Breast epithelium (tissue), 4 donors: ENCODE measurements around the gene THSD4. TPM values are rescaled to one million over a fixed set of nuclear protein-coding genes. Genes with fewer than 3 reads are reported as not detected.

Experiments
- DNase-seq, 2 donors: peaks; one replicate each; pipeline ENCODE4 v3.0.0-alpha.2; 2019; ENCODE audit warnings: low spot score in 2 of 2
- H3K27ac ChIP-seq, 2 donors: fragments of 200-600 bp; sonication (generic) in 1 of 2; one replicate each; pipeline ENCODE4 v1.5.1; 2016 to 2019; ENCODE audit warnings: mild to moderate bottlenecking in 1 of 2
- H3K27me3 ChIP-seq, 2 donors: fragments of 200-600 bp; sonication (generic) in 1 of 2; one replicate each; pipeline versions ENCODE4 v1.5.1 to v1.6.0; 2017 to 2019; ENCODE audit warnings: control low read depth in 1 of 2, mild to moderate bottlenecking in 1 of 2
- H3K36me3 ChIP-seq: fragments of 200-600 bp; one replicate; pipeline ENCODE4 v1.5.1; 2019
- H3K4me1 ChIP-seq, 2 donors: fragments of 200-600 bp; sonication (generic); one replicate each; pipeline ENCODE4 v1.5.1; 2016 to 2019; ENCODE audit warnings: control low read depth in 1 of 2
- H3K4me3 ChIP-seq, 3 donors: fragments of 200-600 bp; sonication (generic); 1 replicate in 2 of 3; 2 replicates in 1 of 3; pipeline ENCODE4 v1.5.1; 2016 to 2019; ENCODE audit warnings: mild to moderate bottlenecking in 3 of 3, moderate library complexity in 2 of 3
- H3K9me3 ChIP-seq, 2 donors: fragments of 200-600 bp; sonication (generic) in 1 of 2; one replicate each; pipeline ENCODE4 v1.5.1; 2016 to 2019; ENCODE audit warnings: control low read depth in 1 of 2
- POLR2A ChIP-seq: fragments of 450-650 bp; IDR thresholded peaks from one replicate; pipeline ENCODE4 v1.6.1; 2016; ENCODE audit warnings: antibody characterized with exemption, mild to moderate bottlenecking, moderate library complexity
- POLR2AphosphoS5 ChIP-seq, 3 donors: sonication (generic); formaldehyde crosslinking; IDR thresholded peaks; one replicate each; pipeline ENCODE4 v1.6.1; 2017; ENCODE audit warnings: antibody characterized with exemption in 3 of 3
- intact Hi-C: fragments of 100-400 bp; cut with DNase I; formaldehyde crosslinking; loops from one replicate; pipeline ENCODE4 v1.15.1; 2023; ENCODE audit warnings: low total_unique reads
- total RNA-seq, 3 donors: library from RNA; depleted of rRNA; stranded (reverse); fragments of >200 nt; gene quantifications; one replicate each; pipeline ENCODE4 v1.1.0, GENCODE V29; 2016
- TF ChIP-seq, protein P1 (sequence below), 3 donors: fragments of 450-650 bp; IDR thresholded peaks; one replicate each; pipeline ENCODE4 v1.5.1; 2016 to 2017; ENCODE audit warnings: antibody characterized with exemption in 3 of 3, mild to moderate bottlenecking in 3 of 3, moderate library complexity in 3 of 3

THSD4 gene
- total RNA-seq, 3 donors from 2014 or later, result 0.64 to 58.7 (median 41.3) TPM

DNA sequence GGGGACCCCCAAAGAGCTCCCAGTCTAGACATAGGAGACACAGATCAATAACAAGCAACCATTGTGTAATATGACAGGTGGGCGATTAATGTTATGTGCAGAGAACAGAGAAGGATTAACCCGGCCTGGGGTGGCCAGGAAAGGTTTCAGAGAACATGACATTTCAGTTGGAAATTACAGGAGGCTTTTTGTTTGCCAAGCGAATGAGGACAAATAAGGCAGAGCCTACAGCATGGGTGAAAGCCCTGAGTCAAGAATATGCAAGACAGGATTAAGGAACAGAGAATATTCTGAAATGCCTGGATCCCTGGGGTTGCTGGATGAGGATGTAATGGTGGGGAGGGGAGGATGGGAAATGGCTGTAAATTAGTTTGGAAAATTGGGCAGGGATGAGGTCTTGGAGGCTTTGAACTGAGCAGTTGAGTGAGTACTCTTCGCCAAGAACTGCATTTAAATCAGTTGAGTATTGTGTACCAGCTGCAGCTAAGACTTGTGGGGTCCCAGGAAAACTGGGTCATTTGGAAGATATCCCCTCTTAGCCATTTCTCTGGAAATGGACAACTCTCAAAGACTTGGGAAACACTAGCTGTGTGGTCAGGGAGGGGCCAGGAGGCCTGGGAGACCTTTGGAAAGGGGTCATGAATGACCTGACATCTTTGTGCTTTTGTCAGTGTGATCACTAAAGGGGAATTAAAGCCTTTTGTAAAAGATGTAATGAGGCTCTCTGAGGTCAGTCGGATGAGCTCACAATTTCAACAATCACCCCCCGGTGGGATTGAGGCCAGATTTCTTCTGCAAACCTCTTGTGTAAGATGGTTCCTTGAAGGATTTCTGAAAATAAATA lies 496.5 kb downstream of the THSD4 start:
- no peaks in the 10 kb centered on the region for H3K36me3 ChIP-seq
- H3K27ac ChIP-seq, result peak overlapping the region; percentile 33 to 58
- H3K4me1 ChIP-seq, result peaks cover 5 to 6% of the 10 kb centered on the region in 2 donors
- TF ChIP-seq, protein P1, sequence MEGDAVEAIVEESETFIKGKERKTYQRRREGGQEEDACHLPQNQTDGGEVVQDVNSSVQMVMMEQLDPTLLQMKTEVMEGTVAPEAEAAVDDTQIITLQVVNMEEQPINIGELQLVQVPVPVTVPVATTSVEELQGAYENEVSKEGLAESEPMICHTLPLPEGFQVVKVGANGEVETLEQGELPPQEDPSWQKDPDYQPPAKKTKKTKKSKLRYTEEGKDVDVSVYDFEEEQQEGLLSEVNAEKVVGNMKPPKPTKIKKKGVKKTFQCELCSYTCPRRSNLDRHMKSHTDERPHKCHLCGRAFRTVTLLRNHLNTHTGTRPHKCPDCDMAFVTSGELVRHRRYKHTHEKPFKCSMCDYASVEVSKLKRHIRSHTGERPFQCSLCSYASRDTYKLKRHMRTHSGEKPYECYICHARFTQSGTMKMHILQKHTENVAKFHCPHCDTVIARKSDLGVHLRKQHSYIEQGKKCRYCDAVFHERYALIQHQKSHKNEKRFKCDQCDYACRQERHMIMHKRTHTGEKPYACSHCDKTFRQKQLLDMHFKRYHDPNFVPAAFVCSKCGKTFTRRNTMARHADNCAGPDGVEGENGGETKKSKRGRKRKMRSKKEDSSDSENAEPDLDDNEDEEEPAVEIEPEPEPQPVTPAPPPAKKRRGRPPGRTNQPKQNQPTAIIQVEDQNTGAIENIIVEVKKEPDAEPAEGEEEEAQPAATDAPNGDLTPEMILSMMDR (IDR thresholded peaks at IDR 0.05), result no peak
- TF ChIP-seq POLR2AphosphoS5 (IDR thresholded peaks at IDR 0.05) (peak in 1 of 3 donors; percentile 38), POLR2A (no peak)
- no peak for DNase-seq
- no peaks in the 10 kb centered on the region for H3K27me3 ChIP-seq
- H3K4me3 ChIP-seq, result no peak overlapping the region
- intact Hi-C loops, result no loop called here
- H3K9me3 ChIP-seq, result no peaks in the 10 kb centered on the region

DNA sequence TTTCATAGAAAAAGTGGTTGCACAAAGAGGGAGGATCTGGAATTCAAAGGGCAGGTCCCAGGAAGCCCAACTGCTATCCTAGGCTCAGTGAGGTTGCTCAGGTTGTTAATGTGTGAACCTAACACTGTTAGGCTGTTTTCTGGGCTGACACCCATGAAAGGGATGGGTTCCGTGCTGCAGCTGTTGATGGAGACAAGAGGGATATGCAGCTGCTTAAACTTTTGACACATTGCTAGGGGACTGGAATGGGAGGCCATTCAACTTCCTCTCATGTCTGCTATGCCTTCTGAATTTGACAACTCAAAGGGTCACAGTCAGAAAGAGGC lies 497.1 kb downstream of the THSD4 start:
- H3K36me3 ChIP-seq, result no peaks in the 10 kb centered on the region
- H3K4me1 ChIP-seq, result peaks cover 5 to 6% of the 10 kb centered on the region in 2 donors
- H3K27me3 ChIP-seq, result no peaks in the 10 kb centered on the region
- DNase-seq, result no peak
- H3K9me3 ChIP-seq, result no peaks in the 10 kb centered on the region
- intact Hi-C loops, result no loop called here
- H3K27ac ChIP-seq, result peak overlapping the region in 1 of 2 donors; percentile 23
- H3K4me3 ChIP-seq, result no peak overlapping the region
- TF ChIP-seq POLR2AphosphoS5 (IDR thresholded peaks at IDR 0.05) (peak in 1 of 3 donors; percentile 4), POLR2A (no peak)

DNA sequence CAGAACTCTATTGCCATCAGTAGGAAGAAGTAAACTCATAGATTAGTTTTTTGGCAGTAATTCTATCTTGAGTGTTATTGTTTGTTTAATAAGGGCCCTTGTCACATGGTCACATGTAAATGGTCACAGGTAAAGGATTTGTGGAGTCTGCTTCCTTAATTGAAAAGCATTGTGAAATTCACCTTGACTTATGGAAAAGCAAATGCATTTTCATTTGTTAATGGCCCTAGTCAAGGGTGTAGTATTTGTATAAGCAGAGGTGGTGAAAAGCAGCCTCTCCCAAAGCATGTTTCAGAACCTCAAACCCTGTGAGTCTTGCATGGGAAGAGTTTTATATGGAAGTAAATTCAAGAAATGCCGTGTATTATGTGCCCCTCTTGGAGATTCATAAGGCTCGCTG lies 497.6 kb downstream of the THSD4 start:
- intact Hi-C loops, result no loop called here
- Histone ChIP-seq H3K9me3 (no peaks in the 10 kb centered on the region), H3K27me3 (no peaks in the 10 kb centered on the region), H3K4me1 (peaks cover 5 to 6% of the 10 kb centered on the region in 2 donors), H3K27ac (peak overlapping the region in 1 of 2 donors; percentile 23), H3K36me3 (no peaks in the 10 kb centered on the region), H3K4me3 (no peak overlapping the region)
- TF ChIP-seq POLR2A, result no peak
- no peak for TF ChIP-seq POLR2AphosphoS5 (IDR thresholded peaks at IDR 0.05)
- TF ChIP-seq, protein P1 (IDR thresholded peaks at IDR 0.05), result no peak
- DNase-seq, result no peak

DNA sequence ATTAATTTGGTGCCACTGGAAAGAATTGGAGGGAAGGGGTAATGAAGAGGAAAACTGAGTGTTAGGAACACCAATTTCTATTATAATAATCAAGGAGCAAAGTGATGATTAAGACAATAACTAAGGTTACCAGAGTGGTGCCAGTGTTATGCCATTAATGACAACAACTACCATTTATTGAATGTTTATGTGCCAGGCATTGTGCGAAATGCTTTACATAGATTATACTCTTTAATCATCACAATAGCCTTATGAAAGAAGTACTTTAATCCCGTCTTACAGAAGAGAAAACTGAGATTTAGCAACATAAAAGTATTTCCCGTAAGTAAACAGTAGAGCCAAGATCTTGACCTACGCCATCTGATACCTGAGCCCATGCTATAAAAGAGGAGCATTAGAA lies 507.8 kb downstream of the THSD4 start:
- no peak overlapping the region for H3K27ac ChIP-seq
- TF ChIP-seq POLR2AphosphoS5 (IDR thresholded peaks at IDR 0.05) (no peak), POLR2A (no peak)
- TF ChIP-seq, protein P1 (IDR thresholded peaks at IDR 0.05), result no peak
- DNase-seq, result no peak
- H3K4me1 ChIP-seq, result no peaks in the 10 kb centered on the region
- H3K9me3 ChIP-seq, result no peaks in the 10 kb centered on the region
- intact Hi-C loops, result no loop called here
- no peaks in the 10 kb centered on the region for H3K36me3 ChIP-seq
- H3K27me3 ChIP-seq, result no peaks in the 10 kb centered on the region
- no peak overlapping the region for H3K4me3 ChIP-seq

DNA sequence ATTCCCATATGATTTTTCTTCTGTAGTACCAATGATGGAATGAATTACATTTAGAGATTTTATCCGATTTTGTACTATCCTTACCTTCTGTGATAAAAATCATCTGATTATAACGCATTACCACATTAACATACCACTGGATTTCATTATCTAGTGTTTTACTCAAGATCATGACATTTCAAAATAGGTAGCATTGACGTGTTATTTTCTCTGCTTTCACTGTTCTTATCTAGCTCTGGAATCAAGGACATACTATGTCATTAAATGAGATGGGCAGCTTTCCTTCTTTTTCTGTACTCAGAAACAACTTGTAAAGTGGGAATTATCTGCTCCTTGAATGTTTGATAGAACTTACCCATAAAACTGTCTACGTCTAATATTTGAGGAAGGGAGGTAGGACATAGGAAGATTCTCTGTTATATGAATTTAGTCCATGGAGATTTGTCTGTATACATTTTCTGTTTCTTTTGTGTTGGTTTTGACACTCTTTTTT lies 511.4 kb downstream of the THSD4 start:
- intact Hi-C loops, result no loop called here
- DNase-seq, result no peak
- Histone ChIP-seq H3K36me3 (no peaks in the 10 kb centered on the region), H3K27ac (no peak overlapping the region), H3K4me1 (no peaks in the 10 kb centered on the region), H3K9me3 (no peaks in the 10 kb centered on the region), H3K27me3 (no peaks in the 10 kb centered on the region), H3K4me3 (no peak overlapping the region)
- TF ChIP-seq POLR2A (no peak), POLR2AphosphoS5 (IDR thresholded peaks at IDR 0.05) (no peak)
- TF ChIP-seq, protein P1 (IDR thresholded peaks at IDR 0.05), result no peak
